ENCODE data around the gene PMPCA. TPM values are rescaled to one million over a fixed set of nuclear protein-coding genes. Genes with fewer than 3 reads are reported as not detected.

Gene PMPCA
- polyA plus RNA-seq, 1 donor, result 35.3 TPM

- no peak for DNase-seq (ENCODE audit: low read depth)
Observed at GRCh38 chr9:136373300-136374182, 36.9 kb upstream of the PMPCA start, which contains the start of gene CARD9. CARD9 (minus strand) TSS chr9:136373669; CDS start chr9:136372078, 1,591 bp downstream.

GRCh38 chr9:136374183-136374575 lies 36.3 kb upstream of the PMPCA start:
- DNase-seq (ENCODE audit: low read depth), result no peak

- DNase-seq (ENCODE audit: low read depth), result no peak
Observed at GRCh38 chr9:136375096-136375495, 35.4 kb upstream of the PMPCA start.

GRCh38 chr9:136376457-136376856 lies 34.0 kb upstream of the PMPCA start:
- DNase-seq (ENCODE audit: low read depth), result no peak

DNA sequence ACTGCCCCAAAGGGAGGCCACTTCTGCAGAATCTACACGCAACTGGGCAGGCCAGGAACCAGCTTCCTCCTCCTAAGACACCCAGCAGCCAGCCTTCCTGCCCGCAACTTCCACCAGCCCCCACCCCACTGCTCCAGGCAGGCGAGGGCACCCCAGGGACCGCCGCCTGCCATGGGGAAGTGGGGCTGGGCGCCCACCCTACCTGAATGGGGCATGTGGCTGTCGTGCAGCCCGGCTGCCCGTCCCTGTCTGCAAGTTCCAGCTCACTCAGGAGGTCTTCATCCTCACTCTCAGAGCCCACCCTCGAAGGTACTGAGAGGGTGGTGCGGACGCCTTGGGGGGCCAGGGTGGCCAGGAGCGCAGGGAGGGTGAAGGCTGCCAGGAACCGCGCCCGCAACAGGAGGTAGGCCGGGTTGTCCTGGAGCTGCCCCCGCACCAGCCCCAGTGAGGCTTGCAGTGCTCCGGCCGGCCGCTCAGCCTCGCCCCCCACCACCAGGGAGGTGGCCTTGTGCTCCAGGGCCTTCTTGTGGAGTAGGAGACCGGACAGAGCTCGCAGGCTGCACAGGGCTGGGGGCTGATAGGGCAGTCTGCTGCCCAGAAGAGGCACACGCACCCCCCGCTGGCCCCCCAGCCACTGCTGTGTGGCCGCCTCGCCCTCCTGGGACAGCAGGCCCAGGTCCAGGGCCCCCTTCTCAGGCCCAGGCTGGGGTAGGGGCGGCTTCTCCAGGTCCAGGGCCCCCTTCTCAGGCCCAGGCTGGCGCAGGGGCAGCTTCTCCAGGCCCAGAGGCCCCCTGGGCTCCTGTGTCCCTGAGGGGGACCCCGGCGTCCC lies 32.9 kb upstream of the PMPCA start:
- no peak for DNase-seq (ENCODE audit: low read depth)

DNA sequence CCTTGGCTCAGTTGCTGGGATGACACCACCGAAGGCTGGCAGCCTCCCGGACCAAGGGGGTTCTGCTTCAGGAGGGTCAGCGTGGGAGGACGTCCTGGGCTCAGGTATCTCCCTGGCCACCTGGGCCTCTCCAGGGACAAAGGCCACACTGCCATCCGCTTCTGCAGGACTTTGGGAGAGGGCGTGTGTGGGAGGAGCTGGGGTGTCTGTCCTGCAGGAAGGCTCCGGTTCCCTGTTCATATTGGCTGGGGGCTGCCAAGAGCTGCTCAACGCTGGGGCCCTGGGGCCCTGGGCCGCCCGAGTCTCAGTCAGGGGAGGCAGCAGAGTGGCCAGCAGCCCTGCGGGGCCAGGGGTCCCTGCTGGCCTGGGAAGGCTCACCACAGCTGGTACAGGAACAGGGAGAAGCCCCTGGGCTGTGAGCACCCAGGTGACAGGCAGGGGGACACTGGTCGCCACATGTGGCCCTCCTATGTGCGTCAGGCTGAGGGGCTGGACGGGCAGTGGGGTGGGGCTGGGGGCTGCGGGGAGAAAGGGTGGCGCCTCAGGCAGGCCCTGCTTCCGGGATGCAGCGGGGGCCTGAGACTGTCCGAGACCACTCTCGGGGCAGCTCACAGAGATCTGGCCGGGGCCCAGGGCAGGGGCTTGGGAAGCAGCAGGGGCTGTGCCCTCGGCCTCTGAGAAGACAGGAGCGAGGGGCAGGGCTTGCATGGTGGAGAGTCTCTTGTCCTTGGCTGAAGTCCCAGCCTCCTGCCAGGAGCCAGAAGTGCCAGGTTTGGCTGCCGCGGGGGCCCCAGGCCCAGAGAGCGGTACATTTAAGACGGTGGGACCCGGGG lies 32.1 kb upstream of the PMPCA start:
- DNase-seq (ENCODE audit: low read depth), result no peak

GRCh38 chr9:136379003-136379287 lies 31.5 kb upstream of the PMPCA start:
- DNase-seq (ENCODE audit: low read depth), result no peak

DNA sequence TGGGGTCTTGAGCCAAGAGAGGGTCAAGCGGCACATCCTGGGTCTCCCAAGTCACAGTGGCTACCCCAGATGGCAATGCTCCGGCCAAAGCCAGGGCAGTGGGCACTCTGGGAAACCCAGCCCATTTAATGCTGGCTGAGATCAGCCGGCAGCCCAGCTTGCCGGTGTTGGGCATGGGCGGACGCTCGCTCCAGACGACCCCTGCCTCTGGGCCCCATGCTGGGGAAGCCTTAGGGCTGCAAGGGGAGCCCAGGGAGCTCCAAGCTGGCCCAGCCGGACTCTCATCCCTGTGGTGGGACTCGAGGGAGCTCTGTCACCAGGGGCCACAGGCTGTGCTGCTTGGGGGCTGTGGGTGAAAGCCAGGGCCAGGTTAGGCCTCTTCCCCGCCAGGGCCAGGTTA lies 31.1 kb upstream of the PMPCA start:
- DNase-seq (ENCODE audit: low read depth), result no peak

DNA sequence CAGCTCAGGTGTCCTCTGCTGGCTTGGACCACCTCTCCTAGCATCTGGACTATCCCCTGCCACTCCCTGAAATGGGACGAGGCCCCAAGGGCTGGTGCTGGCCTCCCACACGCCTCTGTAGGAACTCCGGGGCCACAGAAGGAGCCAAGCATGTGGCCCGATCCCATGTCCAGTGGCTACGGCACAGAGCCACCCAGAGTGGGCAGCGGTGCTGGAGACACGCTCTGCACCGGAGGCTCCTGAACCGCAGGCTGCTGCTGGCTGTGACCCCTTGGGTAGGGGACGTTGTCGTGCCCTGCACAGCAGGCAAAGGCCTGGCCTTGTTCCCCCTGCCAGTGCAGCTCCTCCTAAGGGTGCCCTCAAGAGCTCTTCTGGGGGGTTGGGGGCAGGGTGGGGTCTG lies 30.6 kb upstream of the PMPCA start:
- no peak for DNase-seq (ENCODE audit: low read depth)

- no peak for DNase-seq (ENCODE audit: low read depth)
Observed at GRCh38 chr9:136380381-136380780, 30.1 kb upstream of the PMPCA start.

GRCh38 chr9:136381311-136381710 lies 29.1 kb upstream of the PMPCA start:
- no peak for DNase-seq (ENCODE audit: low read depth)

DNA sequence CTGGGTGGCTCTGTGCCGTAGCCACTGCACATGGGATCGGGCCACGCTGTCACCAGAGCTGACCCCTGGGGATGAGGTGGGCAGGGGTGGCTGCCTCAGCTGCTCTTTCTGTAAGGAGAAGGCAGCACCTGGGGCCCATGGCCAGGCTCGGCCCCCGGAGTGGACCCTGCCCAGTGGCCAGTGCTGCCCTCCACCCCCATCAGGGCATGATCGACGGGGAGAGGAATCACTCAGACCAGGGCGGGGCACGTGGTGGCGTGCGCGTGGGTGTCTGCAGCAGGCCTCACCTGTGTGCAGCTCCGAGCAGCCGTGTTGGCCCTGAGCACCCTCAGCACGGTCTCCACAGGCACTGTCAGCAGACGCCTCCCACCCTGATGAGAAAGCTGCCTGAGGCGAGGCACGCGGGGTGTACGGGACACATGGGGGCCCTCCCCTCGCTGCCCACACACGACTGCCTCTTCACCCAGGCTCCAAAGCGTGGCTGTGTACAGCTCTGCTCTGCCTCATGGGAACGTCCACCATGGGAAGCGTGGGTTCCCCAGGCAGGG lies 28.4 kb upstream of the PMPCA start:
- DNase-seq (ENCODE audit: low read depth), result no peak

GRCh38 chr9:136383436-136383835 lies 27.0 kb upstream of the PMPCA start:
- DNase-seq (ENCODE audit: low read depth), result no peak

GRCh38 chr9:136385015-136385414 lies 25.4 kb upstream of the PMPCA start:
- no peak for DNase-seq (ENCODE audit: low read depth)

DNA sequence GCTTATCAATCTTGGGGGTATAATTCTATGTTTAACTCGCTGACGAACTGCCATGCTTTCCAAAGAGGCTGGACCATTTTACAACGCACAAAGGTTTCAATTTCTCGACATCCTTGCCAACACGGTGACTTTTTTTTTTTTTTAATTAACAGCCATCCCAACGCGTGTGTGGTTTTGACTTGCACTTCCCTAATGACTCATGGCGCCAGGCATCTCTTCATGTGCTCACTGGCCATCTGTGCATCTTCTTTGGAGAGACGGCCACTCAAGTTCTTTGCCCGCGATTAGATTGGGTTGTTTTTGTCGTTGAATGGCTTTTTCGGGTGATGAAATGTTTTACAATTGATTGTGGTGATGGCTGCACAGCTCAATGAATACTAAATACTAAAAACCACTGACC lies 24.4 kb upstream of the PMPCA start:
- DNase-seq (ENCODE audit: low read depth), result no peak

GRCh38 chr9:136387217-136387616 lies 23.2 kb upstream of the PMPCA start:
- no peak for DNase-seq (ENCODE audit: low read depth)

GRCh38 chr9:136389396-136389795 lies 21.1 kb upstream of the PMPCA start:
- DNase-seq (ENCODE audit: low read depth), result no peak

- no peak for DNase-seq (ENCODE audit: low read depth)
Observed at GRCh38 chr9:136391737-136392537, 18.5 kb upstream of the PMPCA start.

DNA sequence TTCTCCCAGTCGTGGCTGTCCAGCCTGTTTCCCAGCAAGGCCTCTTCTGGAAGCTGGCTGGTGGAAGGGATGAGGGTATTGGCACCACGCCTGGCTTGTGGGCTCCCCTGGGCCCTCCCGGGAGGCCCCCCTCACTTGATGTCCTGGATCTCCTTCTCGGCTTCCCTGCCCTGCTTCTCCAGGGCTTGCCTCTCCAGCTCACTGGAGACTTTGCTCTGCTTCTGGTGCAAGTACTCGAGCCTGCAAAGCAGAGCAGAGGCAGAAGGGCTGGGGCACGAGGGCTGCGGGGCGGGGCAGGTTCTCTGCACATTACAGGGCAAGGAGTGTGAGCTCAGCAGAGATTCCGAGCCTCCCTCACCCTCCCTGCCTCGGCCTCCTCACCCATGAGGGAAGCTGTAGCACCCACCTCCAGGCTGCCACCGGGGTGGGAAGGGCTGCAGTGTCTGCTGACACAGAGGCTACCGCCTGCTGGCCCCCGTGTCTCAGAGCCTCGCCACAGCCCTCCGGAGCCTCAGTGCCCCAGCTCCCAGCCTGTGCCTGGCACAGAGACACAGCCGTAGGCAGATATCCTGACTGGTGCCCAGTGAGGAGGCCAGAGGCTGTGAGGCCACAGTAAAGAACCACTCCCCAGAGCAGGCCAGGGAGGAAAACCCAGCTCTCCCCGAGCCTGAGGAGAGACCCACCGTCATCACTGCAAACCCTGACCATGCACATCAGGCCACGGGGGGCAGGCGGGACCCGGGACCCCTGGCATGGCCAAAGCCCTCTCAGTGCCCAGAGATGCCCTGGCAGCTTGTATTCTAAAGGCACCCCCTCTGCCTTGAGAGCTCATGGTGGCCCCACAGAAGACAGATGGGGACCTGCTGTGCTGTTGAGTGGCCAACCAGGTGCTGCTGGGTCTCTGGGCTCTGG lies 17.7 kb upstream of the PMPCA start:
- no peak for DNase-seq (ENCODE audit: low read depth)

- DNase-seq (ENCODE audit: low read depth), result no peak
Observed at GRCh38 chr9:136393531-136393930, 16.9 kb upstream of the PMPCA start.
